ENCODE data around the gene PPP4C.
"Not testable (repeated sequence)": the region's sequence is repeated elsewhere in the genome, so short reads cannot be mapped to it uniquely, and the experiment has no call there.

PPP4C gene

GRCh38 chr16:30075503-30076275, at the start of gene PPP4C:
PPP4C (plus strand) TSS chr16:30075994; CDS start chr16:30076378, 384 bp downstream.
- DNase-seq (ENCODE audit: low read depth) = peak; percentile 86

- DNase-seq (ENCODE audit: low read depth) = no peak
Observed at GRCh38 chr16:30026449-30026848, 49.3 kb upstream of the PPP4C start.

- no peak for DNase-seq (ENCODE audit: low read depth)
Observed at GRCh38 chr16:30027588-30028437, 48.0 kb upstream of the PPP4C start.

GRCh38 chr16:30028438-30029076, 47.2 kb upstream of the PPP4C start:
- no peak for DNase-seq (ENCODE audit: low read depth)

GRCh38 chr16:30030011-30030685, 45.6 kb upstream of the PPP4C start:
- no peak for DNase-seq (ENCODE audit: low read depth)

- no peak for DNase-seq (ENCODE audit: low read depth)
Observed at GRCh38 chr16:30030841-30031413, 44.9 kb upstream of the PPP4C start, which contains the start of gene TLCD3B. TLCD3B (minus strand) TSS chr16:30031271; CDS start chr16:30030527, 744 bp downstream.

- no peak for DNase-seq (ENCODE audit: low read depth)
Observed at GRCh38 chr16:30031477-30031918, 44.3 kb upstream of the PPP4C start.

GRCh38 chr16:30032083-30032819, 43.5 kb upstream of the PPP4C start:
- DNase-seq (ENCODE audit: low read depth) = peak; percentile 41

GRCh38 chr16:30033270-30033669, 42.5 kb upstream of the PPP4C start:
- no peak for DNase-seq (ENCODE audit: low read depth)

GRCh38 chr16:30040221-30040620, 35.6 kb upstream of the PPP4C start:
- DNase-seq (ENCODE audit: low read depth) = no peak

- not testable (repeated sequence) for DNase-seq (ENCODE audit: low read depth)
Observed at GRCh38 chr16:30040690-30041089, 35.1 kb upstream of the PPP4C start.

GRCh38 chr16:30041841-30042240, 34.0 kb upstream of the PPP4C start:
- no peak for DNase-seq (ENCODE audit: low read depth)

GRCh38 chr16:30046178-30046577, 29.6 kb upstream of the PPP4C start:
- no peak for DNase-seq (ENCODE audit: low read depth)

GRCh38 chr16:30046588-30046987, 29.2 kb upstream of the PPP4C start:
- DNase-seq (ENCODE audit: low read depth) = no peak

GRCh38 chr16:30049871-30050270, 25.9 kb upstream of the PPP4C start:
- DNase-seq (ENCODE audit: low read depth) = no peak

GRCh38 chr16:30051518-30051917, 24.3 kb upstream of the PPP4C start:
- DNase-seq (ENCODE audit: low read depth) = no peak

- DNase-seq (ENCODE audit: low read depth) = peak; percentile 85
Observed at GRCh38 chr16:30052671-30053372, 23.0 kb upstream of the PPP4C start.

- no peak for DNase-seq (ENCODE audit: low read depth)
Observed at GRCh38 chr16:30053376-30054015, 22.3 kb upstream of the PPP4C start.

- DNase-seq (ENCODE audit: low read depth) = no peak
Observed at GRCh38 chr16:30054451-30054850, 21.3 kb upstream of the PPP4C start.
